NB4 (cell line): ENCODE results near the gene KCNIP3.

Experiments used
- DNase-seq: peaks from one replicate; pipeline ENCODE4 v3.0.0; 2010; ENCODE audit warnings: low read depth
- H3K4me3 ChIP-seq: one replicate; pipeline ENCODE4 v1.5.1; 2011; ENCODE audit warnings: mild to moderate bottlenecking, low read depth, low read length, moderate library complexity
- CTCF ChIP-seq: IDR thresholded peaks from one replicate; pipeline ENCODE4 v1.5.1; 2012; ENCODE audit warnings: low read depth, low read length
- MAX ChIP-seq: IDR thresholded peaks from 2 replicates; pipeline ENCODE4 v1.6.1; 2011; ENCODE audit warnings: low read depth, low read length
- MYC ChIP-seq: IDR thresholded peaks from 2 replicates; pipeline ENCODE4 v1.6.1; 2011; ENCODE audit warnings: low read depth, low read length
- POLR2A ChIP-seq: IDR thresholded peaks from 2 replicates; pipeline ENCODE4 v1.6.1; 2011; ENCODE audit warnings: mild to moderate bottlenecking; ENCODE audit not compliant: insufficient read length; ENCODE audit errors: extremely low read depth

Gene KCNIP3

GRCh38 chr2:95296880-95297487 is at the start of gene KCNIP3:
Gene KCNIP3, plus strand, starts transcription at chr2:95297347. Its CDS starts 92 bp downstream, at chr2:95297439.
- DNase-seq: no peak
- H3K4me3 ChIP-seq: no peak within 1 kb of the TSS

DNA sequence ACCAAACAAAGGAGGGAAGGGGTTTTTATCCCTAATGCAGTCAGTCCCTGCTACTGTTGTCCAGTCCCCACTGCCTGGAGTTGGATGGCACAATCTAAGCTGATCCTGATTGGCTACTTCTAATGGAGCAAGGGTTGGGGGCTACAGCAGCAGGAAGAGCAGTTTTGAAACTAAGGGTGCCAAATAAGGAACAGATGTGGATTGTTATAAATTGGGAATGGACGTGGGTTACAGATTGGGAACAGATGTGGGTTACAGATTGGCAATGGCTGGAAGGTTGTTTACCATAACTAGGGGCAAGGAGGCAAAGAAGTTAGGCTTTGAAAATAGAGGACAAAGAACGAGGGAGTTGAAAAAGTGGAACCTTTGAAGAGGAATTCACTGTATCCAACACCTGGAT is 38.9 kb upstream of the KCNIP3 start:
- TF ChIP-seq MYC (no peak), MAX (no peak), POLR2A (no peak), CTCF (no peak)
- H3K4me3 ChIP-seq: no peak overlapping the region
- DNase-seq: no peak

More at GRCh38 chr2:95296880-95297487, at the start of gene KCNIP3:
- no peak for TF ChIP-seq POLR2A
- TF ChIP-seq CTCF: no peak
- TF ChIP-seq MAX: no peak
- TF ChIP-seq MYC: no peak

GRCh38 chr2:95260028-95261023 is 36.8 kb upstream of the KCNIP3 start:
- peak; percentile 51 for DNase-seq
- TF ChIP-seq MYC (peak; percentile 61), MAX (peak; percentile 78), POLR2A (no peak), CTCF (no peak)
- no peak overlapping the region for H3K4me3 ChIP-seq

GRCh38 chr2:95261602-95262001 is 35.5 kb upstream of the KCNIP3 start:
- no peak for TF ChIP-seq POLR2A
- TF ChIP-seq MYC: no peak
- no peak for TF ChIP-seq MAX
- no peak for TF ChIP-seq CTCF

DNA sequence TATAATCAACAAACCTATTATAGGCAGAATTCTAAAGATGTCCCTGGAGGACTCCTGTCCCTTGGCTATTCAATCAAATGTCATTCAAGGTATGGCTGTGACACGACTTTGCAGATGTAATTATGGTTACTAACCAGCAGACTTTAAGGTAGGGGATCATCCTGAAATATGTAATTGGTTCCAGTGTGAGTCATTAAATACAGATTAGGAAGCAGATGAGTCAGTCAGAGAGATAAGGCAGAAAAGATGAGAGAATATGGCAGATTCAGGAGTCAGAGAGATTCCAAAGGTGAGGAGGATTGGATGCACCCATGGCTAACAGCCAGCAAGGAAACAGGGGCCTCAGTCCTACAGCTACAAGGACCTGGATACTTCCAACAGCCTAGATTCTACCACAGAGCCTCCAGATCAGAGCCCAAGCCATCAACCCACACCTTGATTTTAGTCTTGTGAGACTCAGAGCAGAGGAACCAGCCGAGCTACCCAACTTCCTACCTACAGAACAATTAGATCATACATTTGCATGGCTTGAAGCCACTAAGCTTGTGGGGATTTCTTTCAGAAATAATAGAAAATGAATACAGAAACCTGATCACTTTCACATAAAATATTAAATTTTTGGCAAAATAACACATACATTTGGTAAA is 34.1 kb upstream of the KCNIP3 start:
- DNase-seq: no peak
- H3K4me3 ChIP-seq: no peak overlapping the region
- TF ChIP-seq CTCF: no peak
- no peak for TF ChIP-seq POLR2A
- TF ChIP-seq MAX: no peak
- no peak for TF ChIP-seq MYC

More at GRCh38 chr2:95261602-95262001, 35.5 kb upstream of the KCNIP3 start:
- H3K4me3 ChIP-seq: no peak overlapping the region
- DNase-seq: peak; percentile 64
